MCF 10A (cell line): ENCODE data around the gene DIAPH1. TPM values are rescaled to one million over a fixed set of nuclear protein-coding genes. Genes with fewer than 3 reads are reported as not detected.

Experiments
- BruUV-seq: library from RNA; stranded (reverse); fragments of 400-500 nt; replicated peaks from 2 replicates; lab custom pipeline; 2021; lab: Mats Ljungman, UMichigan
- CTCF ChIA-PET: fragments of 300-600 bp; sonication (Branson Sonifier 250); formaldehyde crosslinking; extraction: SDS; loops from one replicate; lab custom pipeline; 2021; ENCODE audit warnings: antibody characterized with exemption, inconsistent platforms; lab: Yijun Ruan, JAX
- POLR2A ChIA-PET: fragments of 300-600, 350-650 bp; sonication (Branson Sonifier 250); formaldehyde crosslinking; extraction: SDS; loops from one replicate; lab custom pipeline; 2020; ENCODE audit warnings: antibody characterized with exemption, inconsistent platforms; lab: Yijun Ruan, JAX
- DNase-seq: peaks from one replicate; pipeline ENCODE4 v3.0.0-alpha.2; 2018; ENCODE audit not compliant: unreplicated experiment
- H3K27ac Mint-ChIP-seq: one replicate; pipeline ENCODE4 v1.8.0; 2022; ENCODE audit warnings: mild to moderate bottlenecking, low read depth, mixed read lengths; ENCODE audit not compliant: unreplicated experiment
- H3K27me3 Mint-ChIP-seq: one replicate; pipeline ENCODE4 v1.8.0; 2022; ENCODE audit warnings: mixed read lengths; ENCODE audit not compliant: insufficient read depth, unreplicated experiment
- H3K36me3 Mint-ChIP-seq: one replicate; pipeline ENCODE4 v1.8.0; 2022; ENCODE audit warnings: mild to moderate bottlenecking, moderate library complexity, mixed read lengths; ENCODE audit not compliant: insufficient read depth, unreplicated experiment
- H3K4me1 Mint-ChIP-seq: one replicate; pipeline ENCODE4 v1.8.0; 2022; ENCODE audit warnings: mixed read lengths; ENCODE audit not compliant: insufficient read depth, unreplicated experiment
- H3K4me3 Mint-ChIP-seq: one replicate; pipeline ENCODE4 v1.8.0; 2022; ENCODE audit warnings: mild to moderate bottlenecking, moderate library complexity, mixed read lengths; ENCODE audit not compliant: unreplicated experiment
- H3K9me3 Mint-ChIP-seq: one replicate; pipeline ENCODE4 v1.8.0; 2022; ENCODE audit warnings: mixed read lengths; ENCODE audit not compliant: unreplicated experiment
- CTCF ChIP-seq: fragments of 200-600 bp; IDR thresholded peaks from one replicate; pipeline ENCODE4 v1.8.0; 2022; ENCODE audit warnings: antibody characterized with exemption, mild to moderate bottlenecking; ENCODE audit not compliant: unreplicated experiment
- intact Hi-C: fragments of 100-400 bp; cut with micrococcal nuclease; formaldehyde crosslinking; loops from 2 replicates; pipeline ENCODE4 v1.14.1; 2022
- total RNA-seq: library from RNA; stranded (reverse); gene quantifications from 2 replicates; pipeline ENCODE4 v1.2.3, GENCODE V29; 2022

DIAPH1 gene
- total RNA-seq, 1 experiment from 2014 or later = 228 TPM

- CTCF ChIA-PET = interaction anchor here (0.6 to 3.6 kb wide), 8 partner anchors 10 to 153 kb away, joined by 3 to 23 read pairs (median 3); partner anchors contain the start of genes PCDHGB7 and PCDHGC3
- no peaks in the 10 kb centered on the region for H3K27me3 Mint-ChIP-seq
- no peak overlapping the region for H3K27ac Mint-ChIP-seq
Measured at GRCh38 chr5:141465351-141465750, 153.4 kb downstream of the DIAPH1 start.

More at GRCh38 chr5:141465351-141465750, 153.4 kb downstream of the DIAPH1 start:
- TF ChIP-seq CTCF = no peak
- H3K4me3 Mint-ChIP-seq = no peak overlapping the region
- intact Hi-C loops = no loop called here
- BruUV-seq = no TSS peak
- POLR2A ChIA-PET = interaction anchor here (0.6 to 4.7 kb wide), 3 partner anchors 11 to 95 kb away, joined by 3 to 17 read pairs (median 3); partner anchors contain the start of gene PCDHGC3
- H3K36me3 Mint-ChIP-seq = no peaks in the 10 kb centered on the region
- no peak for DNase-seq
- H3K4me1 Mint-ChIP-seq = no peaks in the 10 kb centered on the region
- no peaks in the 10 kb centered on the region for H3K9me3 Mint-ChIP-seq

Other genes with a start within 250 kb of the DIAPH1 start
- gene PCDHGB3, start 248.8 kb downstream of the DIAPH1 start, total RNA-seq = 0.33 and 0.56 TPM in 2 replicates
- 0.44 and 0.49 TPM in 2 replicates for gene PCDHGA6, start 245.1 kb downstream of the DIAPH1 start, total RNA-seq
- 0.56 and 0.86 TPM in 2 replicates for gene PCDHGA7, start 236.3 kb downstream of the DIAPH1 start, total RNA-seq
- 0.49 and 0.79 TPM in 2 replicates for gene PCDHGB4, start 231.3 kb downstream of the DIAPH1 start, total RNA-seq
- 0.28 and 0.56 TPM in 2 replicates for gene PCDHGA8, start 226.4 kb downstream of the DIAPH1 start, total RNA-seq
- gene PCDHGB5, start 221.1 kb downstream of the DIAPH1 start, total RNA-seq = 3.2 and 5.6 TPM in 2 replicates
- gene PCDHGA9, start 216.2 kb downstream of the DIAPH1 start, total RNA-seq = 0.89 and 1.3 TPM in 2 replicates
- gene PCDHGB6, start 211.0 kb downstream of the DIAPH1 start, total RNA-seq = 0.68 and 1.4 TPM in 2 replicates
- 1.4 TPM in 2 replicates for gene PCDHGA10, start 206.0 kb downstream of the DIAPH1 start, total RNA-seq
- gene PCDHGB7, start 201.3 kb downstream of the DIAPH1 start, total RNA-seq = 0.75 and 1.2 TPM in 2 replicates
- gene PCDHGA11, start 197.9 kb downstream of the DIAPH1 start, total RNA-seq = 0.30 and 0.76 TPM in 2 replicates
- gene PCDHGA12, start 188.5 kb downstream of the DIAPH1 start, total RNA-seq = 0.79 and 0.91 TPM in 2 replicates
- 17.3 and 31.7 TPM in 2 replicates for gene PCDHGC3, start 143.0 kb downstream of the DIAPH1 start, total RNA-seq
- gene PCDHGC4, start 134.0 kb downstream of the DIAPH1 start, total RNA-seq = 0.40 and 1.7 TPM in 2 replicates
- 0.61 and 0.69 TPM in 2 replicates for gene PCDHGC5, start 129.9 kb downstream of the DIAPH1 start, total RNA-seq
- gene HDAC3, start 17.8 kb upstream of the DIAPH1 start, total RNA-seq = 83.5 and 85.6 TPM in 2 replicates
- 12.5 and 13.3 TPM in 2 replicates for gene RELL2, start 18.0 kb upstream of the DIAPH1 start, total RNA-seq
- 21.2 and 22.1 TPM in 2 replicates for gene FCHSD1, start 32.4 kb upstream of the DIAPH1 start, total RNA-seq
- 19.8 and 22.8 TPM in 2 replicates for gene ARAP3, start 63.2 kb upstream of the DIAPH1 start, total RNA-seq